Hematopoietic multipotent progenitor cell treated with erythropoietin and hydrocortisone succinate and interleukin-3 and kit ligand, for 4 days (in vitro differentiated cells): ENCODE results near the gene TNFRSF9.

Source experiments
- DNase-seq: peaks from one replicate; pipeline ENCODE4 v3.0.0-alpha.2; 2015

TNFRSF9 gene

DNA sequence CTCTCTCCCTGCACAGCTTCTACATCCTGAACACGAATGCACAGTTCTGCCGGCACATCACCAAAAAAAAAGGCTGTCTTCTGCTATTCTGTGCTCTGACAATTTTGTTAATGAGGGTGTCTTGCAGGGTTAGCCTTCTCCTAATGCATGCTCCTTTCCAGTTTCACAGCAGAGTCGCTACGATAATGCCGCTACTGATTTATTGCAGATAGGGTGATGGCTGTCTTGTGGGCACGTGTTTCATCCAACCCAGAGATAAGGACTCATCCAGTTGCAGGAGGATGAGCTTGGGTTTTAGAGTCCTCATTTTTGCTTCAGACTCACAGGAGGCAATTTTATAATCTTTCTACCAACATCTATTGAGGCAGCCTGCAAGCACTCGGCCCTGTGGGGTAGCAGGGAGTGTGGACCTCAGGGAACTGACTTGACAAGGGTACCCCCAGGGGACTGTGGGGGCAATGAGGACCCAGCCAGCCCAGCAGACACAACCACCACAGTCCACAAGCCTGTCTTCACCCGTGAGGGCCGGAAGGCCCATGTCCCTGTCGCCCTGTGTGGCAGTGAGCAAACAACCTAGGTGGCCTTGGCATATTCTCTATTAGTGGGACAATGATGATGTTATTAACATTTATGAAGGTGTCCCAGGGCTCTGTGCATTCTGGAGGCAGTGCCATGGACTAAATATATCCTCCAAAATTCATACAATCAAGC lies 72.4 kb downstream of the TNFRSF9 start:
- peak; percentile 69 for DNase-seq

DNA sequence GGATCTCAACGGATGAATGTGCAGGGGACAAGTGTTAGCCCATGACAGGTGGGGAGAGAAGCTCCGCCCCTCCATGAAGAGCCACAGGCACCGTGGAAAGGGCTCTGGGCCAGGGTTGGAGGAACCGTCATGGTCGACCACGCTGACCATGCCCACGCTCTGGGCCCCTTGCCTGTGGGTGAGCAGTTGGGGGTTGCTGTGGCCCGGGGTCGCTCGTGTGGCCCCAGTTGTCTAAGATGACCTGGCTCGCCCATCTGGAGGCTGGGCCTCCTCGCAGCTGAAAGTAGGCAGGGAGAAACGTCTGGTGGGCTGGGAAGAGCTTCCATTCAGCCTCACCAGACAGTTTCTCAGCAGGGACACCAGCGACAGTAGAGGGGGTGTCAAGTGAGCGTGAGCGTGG lies 74.7 kb downstream of the TNFRSF9 start:
- DNase-seq, result no peak
